ENCODE results near the gene U2SURP.

The U2SURP gene

GRCh38 chr3:142981108-142981507, 20.3 kb upstream of the U2SURP start:
- Histone ChIP-seq H3K27ac (no peak overlapping the region), H3K4me2 (no peak overlapping the region), H4K20me1 (ENCODE audit: insufficient read depth) (no peaks in the 10 kb centered on the region), H3K4me1 (ENCODE audit: low read depth, poor library complexity, severe bottlenecking) (no peaks in the 10 kb centered on the region), H3K4me3 (IDR thresholded peaks at IDR 0.05; ENCODE audit: insufficient read depth, low read depth, low read length) (no peak overlapping the region), H3K36me3 (ENCODE audit: insufficient read depth) (no peaks in the 10 kb centered on the region), H3K79me2 (ENCODE audit: insufficient read depth, low read depth) (no peaks in the 10 kb centered on the region), H3K9ac (no peak overlapping the region), H2AFZ (ENCODE audit: low read depth) (no peak overlapping the region), H3K27me3 (ENCODE audit: insufficient read depth, low read depth) (no peaks in the 10 kb centered on the region)
- no peak for TF ChIP-seq CTCF (conservative IDR thresholded peaks at IDR 0.05; ENCODE audit: low read depth, low read length)

- H4K20me1 ChIP-seq (ENCODE audit: insufficient read depth) = no peaks in the 10 kb centered on the region
- no peak overlapping the region for H3K9ac ChIP-seq
- no peak overlapping the region for H3K4me2 ChIP-seq
- no peak overlapping the region for H2AFZ ChIP-seq (ENCODE audit: low read depth)
- no peak overlapping the region for H3K27ac ChIP-seq
- TF ChIP-seq CTCF (conservative IDR thresholded peaks at IDR 0.05; ENCODE audit: low read depth, low read length) = no peak
- H3K27me3 ChIP-seq (ENCODE audit: insufficient read depth, low read depth) = no peaks in the 10 kb centered on the region
- H3K4me1 ChIP-seq (ENCODE audit: low read depth, poor library complexity, severe bottlenecking) = peaks cover 5% of the 10 kb centered on the region
- no peaks in the 10 kb centered on the region for H3K36me3 ChIP-seq (ENCODE audit: insufficient read depth)
- H3K79me2 ChIP-seq (ENCODE audit: insufficient read depth, low read depth) = no peaks in the 10 kb centered on the region
- no peak overlapping the region for H3K4me3 ChIP-seq (IDR thresholded peaks at IDR 0.05; ENCODE audit: insufficient read depth, low read depth, low read length)
Measured at GRCh38 chr3:142982038-142982773, 19.2 kb upstream of the U2SURP start.

- no peak overlapping the region for H2AFZ ChIP-seq (ENCODE audit: low read depth)
Measured at GRCh38 chr3:142983318-142983717, 18.1 kb upstream of the U2SURP start.

GRCh38 chr3:142984255-142984654, 17.1 kb upstream of the U2SURP start:
- H3K9ac ChIP-seq = no peak overlapping the region
- H2AFZ ChIP-seq (ENCODE audit: low read depth) = no peak overlapping the region
- H3K4me2 ChIP-seq = no peak overlapping the region
- no peaks in the 10 kb centered on the region for H3K36me3 ChIP-seq (ENCODE audit: insufficient read depth)
- no peak overlapping the region for H3K4me3 ChIP-seq (IDR thresholded peaks at IDR 0.05; ENCODE audit: insufficient read depth, low read depth, low read length)
- no peak overlapping the region for H3K27ac ChIP-seq
- no peak for TF ChIP-seq CTCF (conservative IDR thresholded peaks at IDR 0.05; ENCODE audit: low read depth, low read length)
- H3K27me3 ChIP-seq (ENCODE audit: insufficient read depth, low read depth) = no peaks in the 10 kb centered on the region
- peaks cover 17% of the 10 kb centered on the region for H3K4me1 ChIP-seq (ENCODE audit: low read depth, poor library complexity, severe bottlenecking)
- no peaks in the 10 kb centered on the region for H3K79me2 ChIP-seq (ENCODE audit: insufficient read depth, low read depth)
- H4K20me1 ChIP-seq (ENCODE audit: insufficient read depth) = no peaks in the 10 kb centered on the region

More at GRCh38 chr3:142983318-142983717, 18.1 kb upstream of the U2SURP start:
- Histone ChIP-seq H3K4me1 (ENCODE audit: low read depth, poor library complexity, severe bottlenecking) (peaks cover 17% of the 10 kb centered on the region), H3K27ac (no peak overlapping the region), H3K27me3 (ENCODE audit: insufficient read depth, low read depth) (no peaks in the 10 kb centered on the region), H4K20me1 (ENCODE audit: insufficient read depth) (no peaks in the 10 kb centered on the region), H3K36me3 (ENCODE audit: insufficient read depth) (no peaks in the 10 kb centered on the region), H3K4me3 (IDR thresholded peaks at IDR 0.05; ENCODE audit: insufficient read depth, low read depth, low read length) (no peak overlapping the region), H3K9ac (no peak overlapping the region), H3K4me2 (no peak overlapping the region), H3K79me2 (ENCODE audit: insufficient read depth, low read depth) (no peaks in the 10 kb centered on the region)
- no peak for TF ChIP-seq CTCF (conservative IDR thresholded peaks at IDR 0.05; ENCODE audit: low read depth, low read length)
